Hindlimb muscle (tissue), 1 donor: ENCODE data around the gene RIT1. TPM values are rescaled to one million over a fixed set of nuclear protein-coding genes. Genes with fewer than 3 reads are reported as not detected.

Experiments
- DNase-seq: peaks from one replicate; pipeline ENCODE4 v3.0.0-alpha.2; 2013
- polyA plus RNA-seq: library from polyadenylated mRNA; unstranded; fragments of 120-200 nt; gene quantifications from one replicate; pipeline ENCODE4 v1.2.1, GENCODE V29; 2013; ENCODE audit not compliant: insufficient read length

Gene RIT1
- polyA plus RNA-seq, 1 donor: 23.4 TPM

DNA sequence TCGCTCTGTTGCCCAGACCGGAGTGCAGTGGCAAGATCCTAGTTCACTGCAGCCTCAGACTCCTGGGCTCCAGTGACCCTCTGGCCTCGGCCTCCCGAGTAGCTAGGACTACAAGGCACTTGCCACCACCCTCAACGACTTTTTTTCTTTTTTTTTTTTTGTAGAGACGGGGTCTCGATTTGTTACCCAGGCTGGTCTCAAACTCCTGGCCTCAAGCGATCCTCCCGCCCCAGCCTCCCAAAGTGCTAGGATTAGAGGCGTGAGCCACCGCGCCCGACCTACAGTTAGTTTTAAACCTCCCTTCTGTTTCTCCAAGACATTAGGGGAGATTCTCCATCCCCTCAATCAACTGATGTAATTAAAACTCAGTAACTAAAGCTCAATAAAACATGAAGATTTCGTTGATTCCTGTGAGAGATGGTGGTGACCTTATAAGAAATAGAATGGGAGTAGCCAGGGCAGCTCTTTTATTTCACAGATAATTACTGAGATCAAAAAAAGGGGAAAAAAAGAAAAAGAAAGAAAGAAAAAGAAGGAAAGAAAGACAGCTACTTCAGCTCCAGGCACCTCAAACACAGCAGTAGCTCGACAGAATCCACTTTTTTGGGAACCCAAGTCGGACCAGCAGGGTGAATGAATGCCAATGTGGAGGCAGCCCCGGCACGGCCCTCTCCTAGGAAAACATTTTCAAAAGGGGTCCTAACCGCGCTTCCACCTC lies 54.7 kb downstream of the RIT1 start:
- DNase-seq: no peak

GRCh38 chr1:155850345-155850744 lies 60.8 kb downstream of the RIT1 start:
- DNase-seq: no peak

DNA sequence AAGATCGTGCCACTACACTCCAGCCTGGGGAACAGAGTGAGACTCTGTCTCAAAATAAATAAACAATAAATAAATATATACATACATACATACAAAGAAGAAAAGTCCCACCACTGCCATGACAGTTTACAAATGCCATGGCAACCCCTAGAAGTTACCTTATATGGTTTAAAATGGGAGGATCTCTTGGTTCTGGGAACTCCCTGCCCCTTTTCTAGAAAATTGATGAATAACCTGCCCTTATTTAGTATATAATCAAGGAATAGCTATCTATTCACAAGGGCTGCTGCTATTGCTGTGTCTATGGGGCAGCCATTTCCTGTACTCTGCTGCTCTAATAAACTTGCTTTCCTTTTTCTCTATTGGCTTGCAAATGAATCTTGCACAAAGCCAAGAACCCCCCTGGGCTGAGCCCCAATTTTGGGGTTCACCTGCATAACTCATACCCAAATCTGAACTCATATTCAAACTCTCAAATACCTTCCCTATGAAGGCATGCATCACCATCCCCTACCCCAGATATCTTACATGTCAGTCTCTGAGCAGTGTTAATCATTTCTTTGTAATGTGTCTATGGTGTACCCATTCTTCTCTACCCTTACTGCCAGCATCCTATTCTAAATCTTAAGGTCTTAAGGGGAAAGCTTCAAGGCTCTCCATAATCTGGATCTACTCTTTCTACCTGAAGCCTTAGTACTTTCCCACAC lies 63.2 kb downstream of the RIT1 start:
- DNase-seq: no peak

Other genes starting within 250 kb of the RIT1 start
- 56.5 TPM for gene YY1AP1, start 222.6 kb downstream of the RIT1 start, polyA plus RNA-seq
- gene DAP3, start 222.3 kb downstream of the RIT1 start, polyA plus RNA-seq: 136 TPM
- gene GON4L, start 54.1 kb downstream of the RIT1 start, polyA plus RNA-seq: 35.8 TPM
- 12.9 TPM for gene SYT11, start 51.8 kb downstream of the RIT1 start, polyA plus RNA-seq
- 36.6 TPM for gene KHDC4, start 23.1 kb upstream of the RIT1 start, polyA plus RNA-seq
- 0.36 TPM for gene RXFP4, start 30.3 kb upstream of the RIT1 start, polyA plus RNA-seq
- 192 TPM for gene ARHGEF2, start 67.2 kb upstream of the RIT1 start, polyA plus RNA-seq
- 206 TPM for gene SSR2, start 109.6 kb upstream of the RIT1 start, polyA plus RNA-seq
- gene UBQLN4, start 142.4 kb upstream of the RIT1 start, polyA plus RNA-seq: 49.4 TPM
- gene LAMTOR2, start 143.4 kb upstream of the RIT1 start, polyA plus RNA-seq: 40.8 TPM
- gene RAB25, start 149.8 kb upstream of the RIT1 start, polyA plus RNA-seq: 1.0 TPM
- 22.5 TPM for gene MEX3A, start 171.1 kb upstream of the RIT1 start, polyA plus RNA-seq
- 319 TPM for gene LMNA, start 203.4 kb upstream of the RIT1 start, polyA plus RNA-seq
- 4.8 TPM for gene SEMA4A, start 242.2 kb upstream of the RIT1 start, polyA plus RNA-seq